GM21526 (cell line): ENCODE measurements around the gene SLC2A4.

Source experiments
- ATAC-seq: cut with Tn5 transposase; IDR thresholded peaks from one replicate; pipeline ENCODE4 v1.9.1; 2021; ENCODE audit warnings: moderate library complexity; ENCODE audit not compliant: unreplicated experiment, low FRiP score

SLC2A4 gene

GRCh38 chr17:7262935-7263800 lies 18.4 kb upstream of the SLC2A4 start:
- no peak for ATAC-seq

GRCh38 chr17:7263801-7264078 lies 17.8 kb upstream of the SLC2A4 start:
- ATAC-seq: no peak

GRCh38 chr17:7266784-7267183 lies 14.7 kb upstream of the SLC2A4 start:
- ATAC-seq: no peak

GRCh38 chr17:7279448-7279847 lies 2.1 kb upstream of the SLC2A4 start:
- no peak for ATAC-seq

GRCh38 chr17:7280519-7281073 lies 922 bp upstream of the SLC2A4 start:
- ATAC-seq: peak; percentile 53

- no peak for ATAC-seq
Measured at GRCh38 chr17:7281953-7282751, 634 bp downstream of the SLC2A4 start.

GRCh38 chr17:7282752-7283321 lies 1.3 kb downstream of the SLC2A4 start:
- ATAC-seq: no peak

- ATAC-seq: no peak
Measured at GRCh38 chr17:7283471-7284216, 2.1 kb downstream of the SLC2A4 start.

GRCh38 chr17:7284911-7285310 lies 3.4 kb downstream of the SLC2A4 start:
- no peak for ATAC-seq

GRCh38 chr17:7285679-7286078 lies 4.2 kb downstream of the SLC2A4 start:
- no peak for ATAC-seq

- ATAC-seq: no peak
Measured at GRCh38 chr17:7289256-7290032, 7.9 kb downstream of the SLC2A4 start.

GRCh38 chr17:7290166-7290565 lies 8.6 kb downstream of the SLC2A4 start:
- ATAC-seq: no peak

GRCh38 chr17:7290685-7291084 lies 9.2 kb downstream of the SLC2A4 start:
- no peak for ATAC-seq

- no peak for ATAC-seq
Measured at GRCh38 chr17:7292194-7292593, 10.7 kb downstream of the SLC2A4 start.

- no peak for ATAC-seq
Measured at GRCh38 chr17:7292729-7293128, 11.2 kb downstream of the SLC2A4 start.

GRCh38 chr17:7293159-7293558 lies 11.6 kb downstream of the SLC2A4 start:
- no peak for ATAC-seq

GRCh38 chr17:7293816-7294613 lies 12.5 kb downstream of the SLC2A4 start:
- ATAC-seq: no peak

- no peak for ATAC-seq
Measured at GRCh38 chr17:7294614-7295153, 13.2 kb downstream of the SLC2A4 start, which contains the start of gene YBX2. TSS of gene YBX2 (minus strand) at chr17:7294639. CDS start at chr17:7294500, 139 bp downstream.
